ENCODE measurements around the gene LIN7C. TPM values are rescaled to one million over a fixed set of nuclear protein-coding genes. Genes with fewer than 3 reads are reported as not detected.

Gene LIN7C
- total RNA-seq, 4 donors from 2014 or later: 31.7 to 45.5 (median 42.6) TPM

- Histone ChIP-seq H3K9me3 (no peaks in the 10 kb centered on the region), H3K36me3 (no peaks in the 10 kb centered on the region), H3K4me1 (no peaks in the 10 kb centered on the region), H3K4me3 (no peak overlapping the region), H3K27me3 (no peaks in the 10 kb centered on the region), H3K27ac (no peak overlapping the region)
- no peak for TF ChIP-seq EP300 (IDR thresholded peaks at IDR 0.05)
- TF ChIP-seq, protein P1, sequence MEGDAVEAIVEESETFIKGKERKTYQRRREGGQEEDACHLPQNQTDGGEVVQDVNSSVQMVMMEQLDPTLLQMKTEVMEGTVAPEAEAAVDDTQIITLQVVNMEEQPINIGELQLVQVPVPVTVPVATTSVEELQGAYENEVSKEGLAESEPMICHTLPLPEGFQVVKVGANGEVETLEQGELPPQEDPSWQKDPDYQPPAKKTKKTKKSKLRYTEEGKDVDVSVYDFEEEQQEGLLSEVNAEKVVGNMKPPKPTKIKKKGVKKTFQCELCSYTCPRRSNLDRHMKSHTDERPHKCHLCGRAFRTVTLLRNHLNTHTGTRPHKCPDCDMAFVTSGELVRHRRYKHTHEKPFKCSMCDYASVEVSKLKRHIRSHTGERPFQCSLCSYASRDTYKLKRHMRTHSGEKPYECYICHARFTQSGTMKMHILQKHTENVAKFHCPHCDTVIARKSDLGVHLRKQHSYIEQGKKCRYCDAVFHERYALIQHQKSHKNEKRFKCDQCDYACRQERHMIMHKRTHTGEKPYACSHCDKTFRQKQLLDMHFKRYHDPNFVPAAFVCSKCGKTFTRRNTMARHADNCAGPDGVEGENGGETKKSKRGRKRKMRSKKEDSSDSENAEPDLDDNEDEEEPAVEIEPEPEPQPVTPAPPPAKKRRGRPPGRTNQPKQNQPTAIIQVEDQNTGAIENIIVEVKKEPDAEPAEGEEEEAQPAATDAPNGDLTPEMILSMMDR (IDR thresholded peaks at IDR 0.05): no peak
- TF ChIP-seq POLR2AphosphoS5 (IDR thresholded peaks at IDR 0.05): no peak
- no peak for TF ChIP-seq POLR2A (IDR thresholded peaks at IDR 0.05)
- no peak for DNase-seq (ENCODE audit: low spot score in 2 of 2)
Measured at GRCh38 chr11:27545946-27546345, 39.4 kb upstream of the LIN7C start.

GRCh38 chr11:27545035-27545434, 38.5 kb upstream of the LIN7C start:
- DNase-seq (ENCODE audit: low spot score in 2 of 2): no peak
- Histone ChIP-seq H3K4me1 (no peaks in the 10 kb centered on the region), H3K27me3 (no peaks in the 10 kb centered on the region), H3K4me3 (no peak overlapping the region), H3K27ac (no peak overlapping the region), H3K36me3 (no peaks in the 10 kb centered on the region), H3K9me3 (no peaks in the 10 kb centered on the region)
- WGBS: 96% methylated on average over 3 of the region's 3 CpGs
- TF ChIP-seq, protein P1 (IDR thresholded peaks at IDR 0.05): no peak
- TF ChIP-seq POLR2AphosphoS5 (IDR thresholded peaks at IDR 0.05): no peak
- no peak for TF ChIP-seq EP300 (IDR thresholded peaks at IDR 0.05)
- no peak for TF ChIP-seq POLR2A (IDR thresholded peaks at IDR 0.05)

DNA sequence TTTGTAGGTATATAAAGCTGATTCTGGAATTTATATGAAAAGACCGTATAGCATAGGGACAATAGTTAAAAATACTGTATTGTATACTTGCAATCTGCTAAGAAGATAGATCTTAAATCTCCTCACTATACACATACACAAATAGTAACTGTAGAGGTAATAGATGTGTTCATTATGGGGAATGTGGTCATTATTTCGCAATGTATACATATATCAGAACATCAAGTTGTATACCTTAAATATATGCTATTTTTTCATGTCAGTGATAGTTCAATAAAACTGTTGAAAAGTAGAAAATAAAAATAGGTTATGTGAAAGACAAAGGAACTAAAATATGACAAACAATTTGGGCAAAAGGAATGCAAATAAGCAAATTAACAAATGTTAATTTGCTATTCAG, 35.2 kb upstream of the LIN7C start:
- TF ChIP-seq, protein P1 (IDR thresholded peaks at IDR 0.05): no peak
- TF ChIP-seq EP300 (IDR thresholded peaks at IDR 0.05) (no peak), POLR2AphosphoS5 (IDR thresholded peaks at IDR 0.05) (no peak), POLR2A (IDR thresholded peaks at IDR 0.05) (no peak)
- H3K4me1 ChIP-seq: no peaks in the 10 kb centered on the region
- H3K36me3 ChIP-seq: no peaks in the 10 kb centered on the region
- no peak overlapping the region for H3K4me3 ChIP-seq
- no peak for DNase-seq (ENCODE audit: low spot score in 2 of 2)
- 98% methylated on average over 2 of the region's 2 CpGs for WGBS
- H3K27me3 ChIP-seq: no peaks in the 10 kb centered on the region
- H3K9me3 ChIP-seq: no peaks in the 10 kb centered on the region
- H3K27ac ChIP-seq: no peak overlapping the region

DNA sequence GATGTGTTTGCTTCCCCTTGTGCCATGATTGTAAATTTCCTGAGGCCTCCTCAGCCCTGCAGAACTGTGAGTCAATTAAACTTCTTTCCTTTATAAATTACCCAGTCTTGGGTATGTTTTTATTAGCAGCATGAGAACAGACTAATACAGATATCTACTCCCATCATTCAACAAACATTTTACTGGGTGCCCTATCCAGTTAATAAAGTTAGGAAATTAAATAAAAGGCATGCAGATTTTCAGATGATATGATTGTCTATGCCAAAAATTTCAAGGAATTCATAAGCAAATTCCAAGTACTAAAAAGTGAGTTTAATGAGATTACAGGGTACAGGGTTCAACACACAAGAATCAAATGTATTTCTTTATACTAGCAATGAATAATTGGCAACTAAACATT, 33.5 kb upstream of the LIN7C start:
- no peaks in the 10 kb centered on the region for H3K36me3 ChIP-seq
- H3K9me3 ChIP-seq: no peaks in the 10 kb centered on the region
- DNase-seq (ENCODE audit: low spot score in 2 of 2): no peak
- H3K4me1 ChIP-seq: no peaks in the 10 kb centered on the region
- no peak overlapping the region for H3K27ac ChIP-seq
- H3K27me3 ChIP-seq: no peaks in the 10 kb centered on the region
- H3K4me3 ChIP-seq: no peak overlapping the region
- TF ChIP-seq, protein P1 (IDR thresholded peaks at IDR 0.05): no peak
- TF ChIP-seq POLR2A (IDR thresholded peaks at IDR 0.05) (no peak), EP300 (IDR thresholded peaks at IDR 0.05) (no peak), POLR2AphosphoS5 (IDR thresholded peaks at IDR 0.05) (no peak)

DNA sequence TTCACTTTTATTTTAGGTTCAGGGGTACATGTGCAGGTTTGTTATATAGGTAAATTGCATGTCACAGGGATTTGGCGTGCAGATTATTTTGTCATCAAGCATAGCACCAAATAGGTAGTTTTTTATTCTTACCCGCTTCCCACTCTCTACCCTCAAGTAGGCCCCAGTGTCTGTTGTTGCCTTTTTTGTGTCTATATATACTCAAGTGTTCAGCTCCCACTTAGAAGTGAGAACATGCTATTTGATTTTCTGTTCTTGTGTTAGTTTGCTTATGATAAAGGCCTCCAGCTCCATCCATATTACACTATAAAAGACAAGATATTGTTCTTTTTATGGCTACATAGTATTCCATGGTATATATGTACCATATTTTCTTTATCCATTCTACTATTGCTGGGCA, 28.5 kb upstream of the LIN7C start:
- Histone ChIP-seq H3K9me3 (no peaks in the 10 kb centered on the region), H3K27ac (no peak overlapping the region), H3K27me3 (no peaks in the 10 kb centered on the region), H3K4me3 (no peak overlapping the region), H3K4me1 (no peaks in the 10 kb centered on the region), H3K36me3 (no peaks in the 10 kb centered on the region)
- DNase-seq (ENCODE audit: low spot score in 2 of 2): no peak
- 97% methylated on average over 2 of the region's 2 CpGs for WGBS
- TF ChIP-seq POLR2AphosphoS5 (IDR thresholded peaks at IDR 0.05) (no peak), POLR2A (IDR thresholded peaks at IDR 0.05) (no peak), EP300 (IDR thresholded peaks at IDR 0.05) (no peak)
- TF ChIP-seq, protein P1 (IDR thresholded peaks at IDR 0.05): no peak
